Thoracic aorta (tissue), 2 donors: Measurements from ENCODE around the gene MBD5. TPM values are rescaled to one million over a fixed set of nuclear protein-coding genes. Genes with fewer than 3 reads are reported as not detected.

Experiments
- ATAC-seq: fragments of 150-250 bp; one replicate; pipeline ENCODE4 v1.8.0; 2017; ENCODE audit warnings: low read depth; ENCODE audit not compliant: insufficient number of reproducible peaks, low FRiP score
- DNase-seq: peaks from one replicate; pipeline ENCODE4 v3.0.0-alpha.2; 2020; ENCODE audit warnings: low spot score
- H3K27ac ChIP-seq, 2 donors: fragments of 200-600 bp; sonication (generic); 1 replicate in 1 of 2; 2 replicates in 1 of 2; pipeline ENCODE4 v1.5.1; 2016; ENCODE audit warnings: mild to moderate bottlenecking in 2 of 2, moderate library complexity in 2 of 2
- H3K27me3 ChIP-seq: fragments of 200-600 bp; sonication (generic); replicated peaks from 2 replicates; pipeline ENCODE4 v1.6.0; 2016; ENCODE audit warnings: mild to moderate bottlenecking; ENCODE audit not compliant: insufficient read depth
- H3K36me3 ChIP-seq: fragments of 200-600 bp; sonication (generic); one replicate; pipeline ENCODE4 v1.5.1; 2016
- H3K4me1 ChIP-seq, 2 donors: fragments of 200-600 bp; sonication (generic); 1 replicate in 1 of 2; 2 replicates in 1 of 2; pipeline versions ENCODE4 v1.5.1 to v1.6.0; 2016; ENCODE audit warnings: low read depth in 2 of 2, mild to moderate bottlenecking in 1 of 2; ENCODE audit not compliant: control insufficient read depth in 1 of 2
- H3K4me3 ChIP-seq: fragments of 200-600 bp; sonication (generic); 2 replicates; pipeline ENCODE4 v1.5.1; 2016; ENCODE audit warnings: mild to moderate bottlenecking
- H3K9me3 ChIP-seq: fragments of 200-600 bp; sonication (generic); 2 replicates; pipeline ENCODE4 v1.5.1; 2016
- CTCF ChIP-seq: fragments of 200-600 bp; sonication (generic); IDR thresholded peaks from one replicate; pipeline ENCODE4 v1.5.1; 2019; ENCODE audit warnings: antibody characterized with exemption
- total RNA-seq, 2 donors: library from RNA; depleted of rRNA; stranded (reverse); fragments of >200 nt; gene quantifications; one replicate each; pipeline versions ENCODE4 v1.1.0 to v1.2.3, GENCODE V29; 2016

Gene MBD5
- total RNA-seq, 2 donors from 2014 or later, result 35.1 to 50.3 TPM

- Histone ChIP-seq H3K9me3 (peaks cover 7% of the 10 kb centered on the region), H3K36me3 (no peaks in the 10 kb centered on the region), H3K4me1 (no peaks in the 10 kb centered on the region), H3K4me3 (no peak overlapping the region), H3K27me3 (no peaks in the 10 kb centered on the region), H3K27ac (no peak overlapping the region)
- ATAC-seq (no peak), DNase-seq (no peak)
- no peak for TF ChIP-seq CTCF
Observed at GRCh38 chr2:148221166-148221565, 200.3 kb downstream of the MBD5 start.

GRCh38 chr2:148221926-148222325 lies 201.0 kb downstream of the MBD5 start:
- DNase-seq (no peak), ATAC-seq (no peak)
- no peak for TF ChIP-seq CTCF
- Histone ChIP-seq H3K27me3 (no peaks in the 10 kb centered on the region), H3K27ac (no peak overlapping the region), H3K4me3 (no peak overlapping the region), H3K9me3 (peaks cover 7% of the 10 kb centered on the region), H3K4me1 (no peaks in the 10 kb centered on the region), H3K36me3 (no peaks in the 10 kb centered on the region)

DNA sequence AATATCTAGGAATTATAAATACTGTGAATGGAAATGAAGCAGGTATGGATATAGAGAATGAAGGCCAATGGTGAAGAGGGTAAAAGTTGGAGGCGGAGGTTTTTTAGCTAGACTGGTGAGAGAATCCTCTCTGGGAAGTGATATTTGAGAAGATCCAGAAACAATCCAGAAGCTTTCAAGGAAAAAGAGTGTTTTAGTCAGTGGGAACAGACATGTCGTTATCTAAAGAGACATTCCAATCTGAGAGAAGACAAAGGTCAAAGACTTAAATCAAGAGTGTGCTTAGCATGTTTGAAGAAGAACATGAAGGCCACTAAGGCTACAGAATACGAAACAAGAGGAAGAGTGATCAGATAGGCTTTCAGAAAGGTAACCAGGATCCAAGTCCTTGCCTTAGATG lies 211.0 kb downstream of the MBD5 start:
- DNase-seq (no peak), ATAC-seq (no peak)
- H3K27ac ChIP-seq, result no peak overlapping the region
- peaks cover 5% of the 10 kb centered on the region for H3K9me3 ChIP-seq
- no peak overlapping the region for H3K4me3 ChIP-seq
- H3K36me3 ChIP-seq, result no peaks in the 10 kb centered on the region
- no peaks in the 10 kb centered on the region for H3K27me3 ChIP-seq
- H3K4me1 ChIP-seq, result peaks cover 0 to 6% of the 10 kb centered on the region in 2 donors
- TF ChIP-seq CTCF, result no peak

GRCh38 chr2:148234143-148234542 lies 213.3 kb downstream of the MBD5 start:
- Histone ChIP-seq H3K4me1 (peaks cover 6 to 25% of the 10 kb centered on the region in 2 donors), H3K27ac (no peak overlapping the region), H3K27me3 (no peaks in the 10 kb centered on the region), H3K36me3 (no peaks in the 10 kb centered on the region), H3K9me3 (peaks cover 2% of the 10 kb centered on the region), H3K4me3 (no peak overlapping the region)
- DNase-seq (no peak), ATAC-seq (no peak)
- no peak for TF ChIP-seq CTCF

GRCh38 chr2:148237911-148238310 lies 217.0 kb downstream of the MBD5 start:
- H3K36me3 ChIP-seq, result no peaks in the 10 kb centered on the region

More at GRCh38 chr2:148237911-148238310, 217.0 kb downstream of the MBD5 start:
- TF ChIP-seq CTCF, result no peak
- H3K27ac ChIP-seq, result peak overlapping the region; percentile 39 to 46
- ATAC-seq, result no peak
- H3K9me3 ChIP-seq, result no peaks in the 10 kb centered on the region
- no peak for DNase-seq
- peaks cover 6 to 25% of the 10 kb centered on the region in 2 donors for H3K4me1 ChIP-seq
- H3K27me3 ChIP-seq, result no peaks in the 10 kb centered on the region
- no peak overlapping the region for H3K4me3 ChIP-seq
